ENCODE data around the gene AARS2. TPM values are rescaled to one million over a fixed set of nuclear protein-coding genes. Genes with fewer than 3 reads are reported as not detected.

Gene AARS2
- total RNA-seq, 4 donors from 2014 or later: 14.2 to 23.1 (median 17.7) TPM

DNA sequence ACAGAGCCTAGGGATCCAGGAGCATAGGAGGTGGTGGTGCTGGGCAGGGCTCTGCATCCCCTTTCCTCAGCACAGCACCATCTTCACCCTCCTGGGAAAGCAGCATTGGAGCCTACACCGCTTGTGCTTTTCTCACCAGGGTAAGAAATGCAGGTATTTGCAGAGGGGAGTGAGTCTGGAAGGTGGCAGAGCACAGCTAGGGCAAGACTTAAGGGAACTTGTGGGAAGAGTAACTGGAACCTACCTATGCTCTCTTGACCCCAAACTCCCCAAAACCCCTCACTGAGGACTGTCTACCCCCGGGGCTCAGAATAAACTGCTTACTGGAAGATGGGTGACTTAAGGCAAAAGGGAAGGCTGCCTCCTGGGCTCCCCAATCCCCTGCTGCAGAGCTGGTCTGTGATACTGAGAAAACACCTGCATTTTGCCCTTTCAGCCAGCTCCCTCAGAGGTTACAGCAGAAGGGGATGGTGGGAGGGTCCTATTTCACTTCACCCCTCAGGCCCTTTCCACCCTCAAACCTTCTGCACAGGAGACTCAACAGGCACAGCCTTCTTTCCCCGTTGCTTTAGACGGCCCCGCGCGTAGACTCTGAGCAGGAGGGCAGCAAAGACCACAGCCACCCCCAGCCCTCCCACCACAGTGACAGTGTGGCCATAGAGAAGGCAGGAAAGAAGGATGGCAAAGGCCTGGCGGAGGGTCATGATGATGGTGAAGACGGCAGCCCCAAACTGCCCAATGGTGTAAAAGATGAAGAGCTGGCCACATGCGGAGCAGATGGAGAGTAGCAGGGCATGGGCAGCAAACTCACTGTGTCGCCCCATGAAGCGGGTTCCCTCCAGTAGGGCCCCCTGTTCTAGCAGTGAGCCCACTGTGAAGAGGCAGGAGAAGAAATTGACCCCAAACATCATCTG lies 58.7 kb downstream of the AARS2 start:
- peak overlapping the region in 1 of 4 donors; percentile 90 for H3K27ac ChIP-seq
- TF ChIP-seq, protein P1, sequence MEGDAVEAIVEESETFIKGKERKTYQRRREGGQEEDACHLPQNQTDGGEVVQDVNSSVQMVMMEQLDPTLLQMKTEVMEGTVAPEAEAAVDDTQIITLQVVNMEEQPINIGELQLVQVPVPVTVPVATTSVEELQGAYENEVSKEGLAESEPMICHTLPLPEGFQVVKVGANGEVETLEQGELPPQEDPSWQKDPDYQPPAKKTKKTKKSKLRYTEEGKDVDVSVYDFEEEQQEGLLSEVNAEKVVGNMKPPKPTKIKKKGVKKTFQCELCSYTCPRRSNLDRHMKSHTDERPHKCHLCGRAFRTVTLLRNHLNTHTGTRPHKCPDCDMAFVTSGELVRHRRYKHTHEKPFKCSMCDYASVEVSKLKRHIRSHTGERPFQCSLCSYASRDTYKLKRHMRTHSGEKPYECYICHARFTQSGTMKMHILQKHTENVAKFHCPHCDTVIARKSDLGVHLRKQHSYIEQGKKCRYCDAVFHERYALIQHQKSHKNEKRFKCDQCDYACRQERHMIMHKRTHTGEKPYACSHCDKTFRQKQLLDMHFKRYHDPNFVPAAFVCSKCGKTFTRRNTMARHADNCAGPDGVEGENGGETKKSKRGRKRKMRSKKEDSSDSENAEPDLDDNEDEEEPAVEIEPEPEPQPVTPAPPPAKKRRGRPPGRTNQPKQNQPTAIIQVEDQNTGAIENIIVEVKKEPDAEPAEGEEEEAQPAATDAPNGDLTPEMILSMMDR (IDR thresholded peaks at IDR 0.05): no peak
- no peak for TF ChIP-seq POLR2A (IDR thresholded peaks at IDR 0.05)
- no peak for TF ChIP-seq EP300 (IDR thresholded peaks at IDR 0.05)
- no peaks in the 10 kb centered on the region for H3K9me3 ChIP-seq
- no peaks in the 10 kb centered on the region for H3K27me3 ChIP-seq
- H3K4me3 ChIP-seq: no peak overlapping the region
- DNase-seq (ENCODE audit: low spot score in 2 of 2): no peak
- peaks cover 0 to 72% (median 16%) of the 10 kb centered on the region in 4 donors for H3K4me1 ChIP-seq
- H3K36me3 ChIP-seq: peaks cover 6 to 75% (median 27%) of the 10 kb centered on the region in 3 donors
- 70 to 71% methylated on average over 12 of the region's 12 CpGs for WGBS, 2 donors

GRCh38 chr6:44253307-44254101 lies 59.6 kb downstream of the AARS2 start:
- Histone ChIP-seq H3K27ac (peak overlapping the region in 1 of 4 donors; percentile 4), H3K4me1 (peaks cover 0 to 82% (median 25%) of the 10 kb centered on the region in 4 donors)
- TF ChIP-seq, protein P1 (IDR thresholded peaks at IDR 0.05): peak in 3 of 5 experiments; percentile 24 to 30 (median 26)
- no peak for TF ChIP-seq EP300 (IDR thresholded peaks at IDR 0.05)

DNA sequence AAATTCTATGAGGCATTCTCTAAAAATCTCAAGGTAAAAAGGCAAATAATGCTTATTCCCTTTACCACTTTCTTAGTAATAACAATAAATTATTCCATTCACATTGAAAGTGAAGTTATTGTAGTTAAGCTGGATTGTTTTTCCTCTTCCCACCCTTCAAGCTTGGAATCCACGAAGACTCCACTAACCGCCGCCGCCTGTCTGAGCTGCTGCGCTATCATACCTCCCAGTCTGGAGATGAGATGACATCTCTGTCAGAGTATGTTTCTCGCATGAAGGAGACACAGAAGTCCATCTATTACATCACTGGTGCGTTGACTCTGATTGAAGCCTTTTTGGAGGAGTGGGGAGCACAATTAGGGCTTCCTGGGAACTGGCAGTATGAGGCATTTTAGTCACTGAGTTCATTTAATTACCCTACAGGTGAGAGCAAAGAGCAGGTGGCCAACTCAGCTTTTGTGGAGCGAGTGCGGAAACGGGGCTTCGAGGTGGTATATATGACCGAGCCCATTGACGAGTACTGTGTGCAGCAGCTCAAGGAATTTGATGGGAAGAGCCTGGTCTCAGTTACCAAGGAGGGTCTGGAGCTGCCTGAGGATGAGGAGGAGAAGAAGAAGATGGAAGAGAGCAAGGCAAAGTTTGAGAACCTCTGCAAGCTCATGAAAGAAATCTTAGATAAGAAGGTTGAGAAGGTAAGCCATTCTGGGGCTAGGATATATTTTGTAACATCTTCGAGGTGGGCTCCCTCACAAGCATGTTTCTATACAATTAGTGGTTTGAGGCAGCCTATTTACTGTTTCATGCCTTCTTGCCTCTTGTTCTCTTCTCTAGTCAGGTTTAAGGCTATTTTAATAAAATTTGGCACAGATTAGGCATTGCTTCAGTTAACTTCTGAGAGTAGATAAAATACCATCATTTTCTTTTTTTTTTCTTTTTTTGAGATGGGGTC lies 61.3 kb downstream of the AARS2 start:
- peaks cover 6 to 71% (median 27%) of the 10 kb centered on the region in 3 donors for H3K36me3 ChIP-seq

More at GRCh38 chr6:44253307-44254101, 59.6 kb downstream of the AARS2 start:
- peaks cover 6 to 73% (median 27%) of the 10 kb centered on the region in 3 donors for H3K36me3 ChIP-seq
- DNase-seq (ENCODE audit: low spot score in 2 of 2): no peak
- 66 to 70% methylated on average over 10 of the region's 10 CpGs for WGBS, 2 donors
- no peaks in the 10 kb centered on the region for H3K27me3 ChIP-seq
- no peak overlapping the region for H3K4me3 ChIP-seq
- H3K9me3 ChIP-seq: no peaks in the 10 kb centered on the region

GRCh38 chr6:44250718-44251123 lies 62.4 kb downstream of the AARS2 start:
- Histone ChIP-seq H3K4me1 (peaks cover 0 to 73% (median 18%) of the 10 kb centered on the region in 4 donors), H3K36me3 (peaks cover 6 to 71% (median 27%) of the 10 kb centered on the region in 3 donors), H3K27me3 (no peaks in the 10 kb centered on the region), H3K27ac (no peak overlapping the region), H3K9me3 (no peaks in the 10 kb centered on the region), H3K4me3 (no peak overlapping the region)
- TF ChIP-seq, protein P1 (IDR thresholded peaks at IDR 0.05): no peak
- no peak for TF ChIP-seq EP300 (IDR thresholded peaks at IDR 0.05)
- no peak for TF ChIP-seq POLR2A (IDR thresholded peaks at IDR 0.05)
- WGBS, 2 donors: 65% methylated on average over 3 of the region's 3 CpGs
- no peak for DNase-seq (ENCODE audit: low spot score in 2 of 2)

More for the DNA sequence above, 61.3 kb downstream of the AARS2 start:
- Histone ChIP-seq H3K27ac (no peak overlapping the region), H3K4me3 (no peak overlapping the region), H3K4me1 (peaks cover 0 to 78% (median 27%) of the 10 kb centered on the region in 4 donors), H3K27me3 (no peaks in the 10 kb centered on the region), H3K9me3 (no peaks in the 10 kb centered on the region)
- TF ChIP-seq, protein P1 (IDR thresholded peaks at IDR 0.05): no peak
- no peak for TF ChIP-seq POLR2A (IDR thresholded peaks at IDR 0.05)
- TF ChIP-seq EP300 (IDR thresholded peaks at IDR 0.05): no peak
- no peak for DNase-seq (ENCODE audit: low spot score in 2 of 2)
- WGBS, 2 donors: 90 to 92% methylated on average over 14 of the region's 14 CpGs
